ENCODE measurements around the gene PDGFB.

Gene PDGFB

GRCh38 chr22:39173787-39174497, 70.8 kb downstream of the PDGFB start:
- ATAC-seq (ENCODE audit: low read depth) (no peak), DNase-seq (ENCODE audit: low spot score in 2 of 2) (no peak)
- Mint-ChIP-seq H3K9me3 (no peaks in the 10 kb centered on the region), H3K27ac (peak overlapping the region; percentile 90), H3K27me3 (peaks cover 1% of the 10 kb centered on the region), H3K4me3 (peak overlapping the region; percentile 16), H3K36me3 (no peaks in the 10 kb centered on the region), H3K4me1 (peaks cover 26% of the 10 kb centered on the region)
